Keratinocyte (primary cell): ENCODE measurements around the gene POLD4.

Experiments
- EZH2 ChIP-seq: IDR thresholded peaks from one replicate; pipeline ENCODE4 v1.6.1; 2012; ENCODE audit warnings: inconsistent platforms, mild to moderate bottlenecking, low read length, moderate library complexity
- TF ChIP-seq, protein P1 (sequence below), 3 experiments: IDR thresholded peaks in 1 of 3; conservative IDR thresholded peaks in 1 of 3; optimal IDR thresholded peaks in 1 of 3; 2 replicates in 2 of 3; 3 replicates in 1 of 3; pipeline versions ENCODE3 to v1.5.1; 2011; ENCODE audit warnings: low read length in 3 of 3, mild to moderate bottlenecking in 3 of 3, moderate library complexity in 2 of 3, control low read depth in 1 of 3, inconsistent platforms in 1 of 3; ENCODE audit not compliant: insufficient read depth in 2 of 3; ENCODE audit errors: extremely low read depth in 1 of 3

DNA sequence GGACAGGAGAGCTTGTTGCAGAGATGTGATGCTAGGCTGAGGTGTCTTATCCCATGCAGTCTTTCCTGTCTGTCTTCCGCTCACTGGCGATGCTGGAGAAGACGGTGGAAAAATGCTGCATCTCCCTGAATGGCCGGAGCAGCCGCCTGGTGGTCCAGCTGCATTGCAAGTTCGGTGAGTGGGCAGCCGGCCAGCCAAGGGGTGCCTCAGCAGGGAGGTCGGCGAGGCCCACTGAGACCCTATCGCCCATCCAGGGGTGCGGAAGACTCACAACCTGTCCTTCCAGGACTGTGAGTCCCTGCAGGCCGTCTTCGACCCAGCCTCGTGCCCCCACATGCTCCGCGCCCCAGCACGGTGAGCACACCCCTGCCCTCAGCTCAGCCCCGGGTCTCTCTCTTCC, 40.1 kb upstream of the POLD4 start:
- TF ChIP-seq, protein P1, sequence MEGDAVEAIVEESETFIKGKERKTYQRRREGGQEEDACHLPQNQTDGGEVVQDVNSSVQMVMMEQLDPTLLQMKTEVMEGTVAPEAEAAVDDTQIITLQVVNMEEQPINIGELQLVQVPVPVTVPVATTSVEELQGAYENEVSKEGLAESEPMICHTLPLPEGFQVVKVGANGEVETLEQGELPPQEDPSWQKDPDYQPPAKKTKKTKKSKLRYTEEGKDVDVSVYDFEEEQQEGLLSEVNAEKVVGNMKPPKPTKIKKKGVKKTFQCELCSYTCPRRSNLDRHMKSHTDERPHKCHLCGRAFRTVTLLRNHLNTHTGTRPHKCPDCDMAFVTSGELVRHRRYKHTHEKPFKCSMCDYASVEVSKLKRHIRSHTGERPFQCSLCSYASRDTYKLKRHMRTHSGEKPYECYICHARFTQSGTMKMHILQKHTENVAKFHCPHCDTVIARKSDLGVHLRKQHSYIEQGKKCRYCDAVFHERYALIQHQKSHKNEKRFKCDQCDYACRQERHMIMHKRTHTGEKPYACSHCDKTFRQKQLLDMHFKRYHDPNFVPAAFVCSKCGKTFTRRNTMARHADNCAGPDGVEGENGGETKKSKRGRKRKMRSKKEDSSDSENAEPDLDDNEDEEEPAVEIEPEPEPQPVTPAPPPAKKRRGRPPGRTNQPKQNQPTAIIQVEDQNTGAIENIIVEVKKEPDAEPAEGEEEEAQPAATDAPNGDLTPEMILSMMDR (optimal IDR thresholded peaks at IDR 0.05 in 1 of 3, IDR thresholded peaks at IDR 0.05 in 1 of 3, conservative IDR thresholded peaks at IDR 0.05 in 1 of 3; ENCODE audit: extremely low read depth in 1 of 3, insufficient read depth in 2 of 3, low read length in 3 of 3), result no peak
- TF ChIP-seq EZH2, result no peak
